ENCODE data around the gene NHEJ1. TPM values are rescaled to one million over a fixed set of nuclear protein-coding genes. Genes with fewer than 3 reads are reported as not detected.

NHEJ1 gene
- total RNA-seq, 1 experiment from 2014 or later = 20.8 TPM

DNA sequence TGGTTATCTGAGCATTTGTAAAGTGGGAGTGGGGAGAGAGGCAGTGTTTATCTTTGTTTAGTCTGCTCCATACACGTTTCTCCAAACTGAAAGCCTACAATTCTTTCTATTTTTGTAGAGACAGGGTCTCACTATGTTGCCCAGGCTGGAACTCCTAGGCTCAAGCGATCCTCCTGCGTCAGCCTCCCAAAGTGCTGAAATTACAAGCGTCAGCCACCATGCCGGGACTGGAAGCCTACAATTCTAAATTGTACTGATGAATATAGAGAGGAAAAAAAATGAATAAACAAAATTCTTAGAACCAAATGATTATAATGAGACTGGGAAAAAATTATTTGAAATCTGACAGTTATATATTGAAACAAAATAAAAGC is 44.5 kb upstream of the NHEJ1 start:
- Histone ChIP-seq H3K4ac (ENCODE audit: low read depth, low read length) (no peak overlapping the region), H3K9me3 (ENCODE audit: control insufficient read depth, low read depth, low read length) (no peaks in the 10 kb centered on the region), H2AFZ (ENCODE audit: low read length) (no peak overlapping the region), H3K18ac (ENCODE audit: insufficient read length, low read depth, low read length) (no peak overlapping the region), H3K56ac (ENCODE audit: insufficient read length, low read depth, low read length) (no peak overlapping the region), H3K14ac (ENCODE audit: insufficient read depth, low read length) (no peak overlapping the region), H3K9ac (ENCODE audit: extremely low read depth, insufficient read length, low read length) (no peak overlapping the region), H3T11ph (ENCODE audit: low read length) (no peak overlapping the region), H2BK15ac (ENCODE audit: low read depth, low read length) (no peak overlapping the region), H3K4me1 (ENCODE audit: insufficient read depth, low read length) (no peaks in the 10 kb centered on the region), H2BK5ac (ENCODE audit: insufficient read length, low read length) (no peak overlapping the region), H2BK20ac (ENCODE audit: low read depth, low read length, poor library complexity, severe bottlenecking) (no peak overlapping the region), H4K5ac (ENCODE audit: insufficient read length, low read depth, low read length) (no peak overlapping the region), H2BK120ac (ENCODE audit: low read depth, low read length, poor library complexity, severe bottlenecking) (no peak overlapping the region), H4K20me1 (ENCODE audit: control insufficient read depth, insufficient read depth, insufficient read length) (no peaks in the 10 kb centered on the region), H3K27me3 (ENCODE audit: insufficient read depth, low read length) (no peaks in the 10 kb centered on the region), H4K8ac (replicated peaks; ENCODE audit: insufficient read length, low read depth, low read length) (no peak overlapping the region), H3K79me1 (ENCODE audit: insufficient read depth, low read depth, low read length, poor library complexity, severe bottlenecking) (no peaks in the 10 kb centered on the region), H3K4me2 (ENCODE audit: insufficient read depth, insufficient read length, low read length) (no peak overlapping the region), H2AK5ac (ENCODE audit: insufficient read length, low read length) (no peak overlapping the region), H3K23ac (ENCODE audit: insufficient read length, low read depth, low read length) (no peak overlapping the region), H3K79me2 (ENCODE audit: insufficient read depth, low read length) (no peaks in the 10 kb centered on the region), H3K23me2 (ENCODE audit: insufficient read length, low read depth, low read length, poor library complexity, severe bottlenecking) (peaks cover 4% of the 10 kb centered on the region), H2BK12ac (ENCODE audit: insufficient read length, low read depth, low read length) (no peak overlapping the region), H3K27ac (ENCODE audit: insufficient read length, low read depth, low read length) (no peak overlapping the region), H4K91ac (ENCODE audit: insufficient read length, low read depth, low read length) (no peak overlapping the region)
- Mint-ChIP-seq H3K36me3 (ENCODE audit: insufficient read depth in 1 of 3, low read depth in 3 of 3) (peaks cover 7 to 29% (median 25%) of the 10 kb centered on the region in 3 experiments), H3K27me3 (ENCODE audit: low read depth) (peaks cover 10% of the 10 kb centered on the region), H3K4me1 (peaks cover 11 to 21% of the 10 kb centered on the region in 2 experiments), H3K4me3 (peak overlapping the region in 1 of 2 experiments; percentile 64; a peak in 4 of 5 replicates), H3K27ac (no peak overlapping the region), H3K9me3 (peaks cover 6 to 7% of the 10 kb centered on the region in 2 experiments; a peak in 4 of 5 replicates)
- no CpG with 5 or more reads among the region's 5 CpGs for WGBS (ENCODE audit: extremely low coverage, insufficient read length, low lambda C conversion rate)
- TF ChIP-seq, protein P1, sequence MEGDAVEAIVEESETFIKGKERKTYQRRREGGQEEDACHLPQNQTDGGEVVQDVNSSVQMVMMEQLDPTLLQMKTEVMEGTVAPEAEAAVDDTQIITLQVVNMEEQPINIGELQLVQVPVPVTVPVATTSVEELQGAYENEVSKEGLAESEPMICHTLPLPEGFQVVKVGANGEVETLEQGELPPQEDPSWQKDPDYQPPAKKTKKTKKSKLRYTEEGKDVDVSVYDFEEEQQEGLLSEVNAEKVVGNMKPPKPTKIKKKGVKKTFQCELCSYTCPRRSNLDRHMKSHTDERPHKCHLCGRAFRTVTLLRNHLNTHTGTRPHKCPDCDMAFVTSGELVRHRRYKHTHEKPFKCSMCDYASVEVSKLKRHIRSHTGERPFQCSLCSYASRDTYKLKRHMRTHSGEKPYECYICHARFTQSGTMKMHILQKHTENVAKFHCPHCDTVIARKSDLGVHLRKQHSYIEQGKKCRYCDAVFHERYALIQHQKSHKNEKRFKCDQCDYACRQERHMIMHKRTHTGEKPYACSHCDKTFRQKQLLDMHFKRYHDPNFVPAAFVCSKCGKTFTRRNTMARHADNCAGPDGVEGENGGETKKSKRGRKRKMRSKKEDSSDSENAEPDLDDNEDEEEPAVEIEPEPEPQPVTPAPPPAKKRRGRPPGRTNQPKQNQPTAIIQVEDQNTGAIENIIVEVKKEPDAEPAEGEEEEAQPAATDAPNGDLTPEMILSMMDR (conservative IDR thresholded peaks at IDR 0.05) = no peak
- no peak for DNase-seq

Measured in H9 (cell line).